Activated naive CD8-positive, alpha-beta T cell treated with anti-CD3 and anti-CD28 coated beads, Interleukin-2, amount 50 U/mL, for 16 hours (primary cell): Measurements from ENCODE around the gene MRPL49.
A peak's percentile ranks its signal among the peaks of the same experiment; 100 is the strongest.

Experiments used
- DNase-seq: peaks from one replicate; pipeline ENCODE4 v3.0.0-alpha.2; 2020; ENCODE audit warnings: low read depth, low spot score

MRPL49 gene

GRCh38 chr11:65102142-65103095 lies 19.7 kb upstream of the MRPL49 start:
- DNase-seq = no peak

GRCh38 chr11:65103476-65103875 lies 18.6 kb upstream of the MRPL49 start:
- DNase-seq = no peak

- DNase-seq = no peak
Measured at GRCh38 chr11:65104628-65105027, 17.5 kb upstream of the MRPL49 start.

- no peak for DNase-seq
Measured at GRCh38 chr11:65107078-65107477, 15.0 kb upstream of the MRPL49 start.

GRCh38 chr11:65107751-65108468 lies 14.2 kb upstream of the MRPL49 start:
- no peak for DNase-seq

GRCh38 chr11:65108469-65109123 lies 13.5 kb upstream of the MRPL49 start:
- no peak for DNase-seq

- DNase-seq = no peak
Measured at GRCh38 chr11:65109231-65110198, 12.6 kb upstream of the MRPL49 start.

- peak; percentile 95 for DNase-seq
Measured at GRCh38 chr11:65110354-65110861, 11.7 kb upstream of the MRPL49 start.

GRCh38 chr11:65111159-65111743 lies 10.9 kb upstream of the MRPL49 start:
- DNase-seq = no peak

- DNase-seq = peak; percentile 87
Measured at GRCh38 chr11:65111744-65112545, 10.2 kb upstream of the MRPL49 start, which contains the start of gene TM7SF2. Gene TM7SF2 (plus strand): TSS chr11:65111872. CDS start chr11:65112016, 144 bp downstream.

GRCh38 chr11:65112546-65113360 lies 9.4 kb upstream of the MRPL49 start:
- no peak for DNase-seq

GRCh38 chr11:65113361-65113756 lies 8.8 kb upstream of the MRPL49 start:
- DNase-seq = no peak

- no peak for DNase-seq
Measured at GRCh38 chr11:65113839-65114238, 8.3 kb upstream of the MRPL49 start.

GRCh38 chr11:65114538-65115171 lies 7.5 kb upstream of the MRPL49 start:
- DNase-seq = no peak

- no peak for DNase-seq
Measured at GRCh38 chr11:65115361-65116082, 6.6 kb upstream of the MRPL49 start.

- DNase-seq = peak; percentile 31
Measured at GRCh38 chr11:65116370-65117205, 5.5 kb upstream of the MRPL49 start.
